ENCODE results near the gene SDR9C7. TPM values are rescaled to one million over a fixed set of nuclear protein-coding genes. Genes with fewer than 3 reads are reported as not detected.

SDR9C7 gene
- polyA plus RNA-seq, 3 donors: not detected

DNA sequence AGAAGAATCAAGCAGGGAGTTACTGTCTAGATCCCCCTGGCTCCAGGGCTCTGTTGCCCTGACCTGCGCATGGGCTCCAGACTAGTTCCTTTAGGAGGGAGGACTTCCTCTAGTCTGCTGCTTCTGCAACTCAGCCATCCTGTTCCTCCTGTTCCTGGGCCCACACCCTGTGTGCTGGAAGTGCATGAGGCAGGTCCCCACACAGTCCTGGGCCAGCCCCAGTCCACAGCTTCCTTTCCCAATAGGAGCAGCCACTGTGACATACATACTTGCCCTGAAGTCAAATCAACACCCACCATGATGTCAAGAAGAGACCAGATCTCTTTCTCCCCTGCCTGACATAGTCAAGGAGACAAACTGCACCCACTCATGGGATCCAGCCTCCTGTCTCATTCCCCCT is 1.3 kb downstream of the SDR9C7 start:
- Mint-ChIP-seq H3K27ac (peak overlapping the region; percentile 76 to 93 (median 87)), H3K4me1 (peaks cover 50% of the 10 kb centered on the region)
- intact Hi-C loops (cut with micrococcal nuclease): loop anchor here in 1 of 2 donors (5.0 kb wide), 1 partner anchor 529 kb away; no protein-coding TSS in a partner anchor

DNA sequence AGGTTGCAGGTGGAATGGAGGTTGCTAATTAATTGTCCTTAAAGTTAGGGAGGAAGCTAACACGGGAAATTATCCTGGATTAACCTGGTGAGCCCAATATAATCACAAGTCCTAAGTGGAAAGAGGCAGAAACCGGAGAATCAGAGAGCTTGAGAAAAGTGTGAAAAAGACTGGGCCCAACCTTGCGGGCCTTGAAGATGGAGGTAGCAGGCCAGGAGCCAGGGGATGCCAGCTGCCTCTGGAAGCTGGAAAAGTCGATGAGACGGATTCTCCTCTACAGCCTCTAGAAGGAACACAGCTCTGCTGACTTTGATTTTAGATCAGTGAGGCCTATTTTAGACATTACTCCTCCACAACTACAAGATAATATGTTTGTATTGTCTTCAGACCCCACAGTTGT is 2.1 kb downstream of the SDR9C7 start:
- Histone ChIP-seq H3K4me3 (replicated peaks in 1 of 3; ENCODE audit: low read depth in 2 of 3, low read length in 3 of 3) (peak overlapping the region in 1 of 3 experiments; percentile 62), H2AFZ (ENCODE audit: insufficient read depth, low read depth, low read length, poor library complexity, severe bottlenecking) (peak overlapping the region; percentile 34), H3K9me3 (replicated peaks in 1 of 2; ENCODE audit: control insufficient read depth in 1 of 2, insufficient read depth in 1 of 2, low read length in 2 of 2) (no peaks in the 10 kb centered on the region), H3K79me2 (ENCODE audit: insufficient read depth, low read length) (no peaks in the 10 kb centered on the region), H3K9ac (ENCODE audit: insufficient read depth, low read length, poor library complexity, severe bottlenecking) (no peak overlapping the region), H3K27me3 (ENCODE audit: control insufficient read depth in 2 of 2, insufficient read depth in 2 of 2, low read length in 2 of 2) (no peaks in the 10 kb centered on the region), H3K36me3 (replicated peaks in 1 of 2; ENCODE audit: control insufficient read depth in 1 of 2, insufficient read depth in 2 of 2, low read length in 2 of 2) (no peaks in the 10 kb centered on the region), H3K27ac (ENCODE audit: low read depth in 1 of 2, low read length in 2 of 2) (peak overlapping the region; percentile 28 to 73), H3K4me1 (ENCODE audit: control insufficient read depth in 1 of 2, insufficient read depth in 2 of 2, low read length in 2 of 2) (peaks cover 33 to 45% of the 10 kb centered on the region in 2 donors), H3K4me2 (replicated peaks; ENCODE audit: extremely low read depth, low read length, poor library complexity, severe bottlenecking) (peak overlapping the region; percentile 69), H4K20me1 (ENCODE audit: insufficient read depth, low read length) (no peaks in the 10 kb centered on the region)
- peaks cover 0 to 6% (median 2%) of the 10 kb centered on the region in 3 donors for H3K27me3 Mint-ChIP-seq (ENCODE audit: low read depth in 3 of 3)
- intact Hi-C loops (cut with micrococcal nuclease): loop anchor here in 1 of 2 donors (5.0 kb wide), 1 partner anchor 530 kb away; no protein-coding TSS in a partner anchor
- TF ChIP-seq, protein P1, sequence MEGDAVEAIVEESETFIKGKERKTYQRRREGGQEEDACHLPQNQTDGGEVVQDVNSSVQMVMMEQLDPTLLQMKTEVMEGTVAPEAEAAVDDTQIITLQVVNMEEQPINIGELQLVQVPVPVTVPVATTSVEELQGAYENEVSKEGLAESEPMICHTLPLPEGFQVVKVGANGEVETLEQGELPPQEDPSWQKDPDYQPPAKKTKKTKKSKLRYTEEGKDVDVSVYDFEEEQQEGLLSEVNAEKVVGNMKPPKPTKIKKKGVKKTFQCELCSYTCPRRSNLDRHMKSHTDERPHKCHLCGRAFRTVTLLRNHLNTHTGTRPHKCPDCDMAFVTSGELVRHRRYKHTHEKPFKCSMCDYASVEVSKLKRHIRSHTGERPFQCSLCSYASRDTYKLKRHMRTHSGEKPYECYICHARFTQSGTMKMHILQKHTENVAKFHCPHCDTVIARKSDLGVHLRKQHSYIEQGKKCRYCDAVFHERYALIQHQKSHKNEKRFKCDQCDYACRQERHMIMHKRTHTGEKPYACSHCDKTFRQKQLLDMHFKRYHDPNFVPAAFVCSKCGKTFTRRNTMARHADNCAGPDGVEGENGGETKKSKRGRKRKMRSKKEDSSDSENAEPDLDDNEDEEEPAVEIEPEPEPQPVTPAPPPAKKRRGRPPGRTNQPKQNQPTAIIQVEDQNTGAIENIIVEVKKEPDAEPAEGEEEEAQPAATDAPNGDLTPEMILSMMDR (IDR thresholded peaks at IDR 0.05): no peak
- 50% methylated on average over 2 of the region's 5 CpGs for WGBS (ENCODE audit: insufficient coverage)
- DNase-seq: no peak
- H3K4me1 Mint-ChIP-seq: peaks cover 52% of the 10 kb centered on the region
- H3K4me3 Mint-ChIP-seq: no peak overlapping the region
- no peaks in the 10 kb centered on the region for H3K9me3 Mint-ChIP-seq
- no peaks in the 10 kb centered on the region for H3K36me3 Mint-ChIP-seq
- peak overlapping the region; percentile 80 to 93 (median 89) for H3K27ac Mint-ChIP-seq

More for the DNA sequence above, 1.3 kb downstream of the SDR9C7 start:
- H3K79me2 ChIP-seq (ENCODE audit: insufficient read depth, low read length): no peaks in the 10 kb centered on the region
- Mint-ChIP-seq H3K4me3 (peak overlapping the region in 1 of 2 donors; percentile 71), H3K9me3 (peaks cover 0 to 4% (median 0%) of the 10 kb centered on the region in 7 donors), H3K36me3 (no peaks in the 10 kb centered on the region), H3K27me3 (ENCODE audit: low read depth in 3 of 3) (peaks cover 1 to 6% (median 2%) of the 10 kb centered on the region in 3 donors)
- no peaks in the 10 kb centered on the region for H3K36me3 ChIP-seq (replicated peaks in 1 of 2; ENCODE audit: control insufficient read depth in 1 of 2, insufficient read depth in 2 of 2, low read length in 2 of 2)
- no peak overlapping the region for H3K9ac ChIP-seq (ENCODE audit: insufficient read depth, low read length, poor library complexity, severe bottlenecking)
- TF ChIP-seq, protein P1 (IDR thresholded peaks at IDR 0.05): no peak
- H3K4me3 ChIP-seq (replicated peaks in 1 of 3; ENCODE audit: low read depth in 2 of 3, low read length in 3 of 3): peak overlapping the region in 1 of 3 experiments; percentile 62
- H3K4me2 ChIP-seq (replicated peaks; ENCODE audit: extremely low read depth, low read length, poor library complexity, severe bottlenecking): peak overlapping the region; percentile 69
- peak overlapping the region; percentile 38 for H2AFZ ChIP-seq (ENCODE audit: insufficient read depth, low read depth, low read length, poor library complexity, severe bottlenecking)
- WGBS (ENCODE audit: insufficient coverage): 0% methylated on average over 1 of the region's 1 CpG
- peaks cover 33 to 45% of the 10 kb centered on the region in 2 donors for H3K4me1 ChIP-seq (ENCODE audit: control insufficient read depth in 1 of 2, insufficient read depth in 2 of 2, low read length in 2 of 2)
- no peaks in the 10 kb centered on the region for H3K27me3 ChIP-seq (ENCODE audit: control insufficient read depth in 2 of 2, insufficient read depth in 2 of 2, low read length in 2 of 2)
- H3K9me3 ChIP-seq (replicated peaks in 1 of 2; ENCODE audit: control insufficient read depth in 1 of 2, insufficient read depth in 1 of 2, low read length in 2 of 2): no peaks in the 10 kb centered on the region
- no peaks in the 10 kb centered on the region for H4K20me1 ChIP-seq (ENCODE audit: insufficient read depth, low read length)
- peak; percentile 28 to 50 (median 45) for DNase-seq
- H3K27ac ChIP-seq (ENCODE audit: low read depth in 1 of 2, low read length in 2 of 2): peak overlapping the region; percentile 56 to 73
